Amniotic epithelial cell (primary cell): ENCODE measurements around the gene GTF2F2.
"Not testable (repeated sequence)": the region's sequence is repeated elsewhere in the genome, so short reads cannot be mapped to it uniquely, and the experiment has no call there.

Source experiments
- DNase-seq: peaks from one replicate; pipeline ENCODE4 v3.0.0-alpha.2; 2010; ENCODE audit warnings: low read depth

GTF2F2 gene

GRCh38 chr13:45256254-45256653 is 135.9 kb downstream of the GTF2F2 start:
- no peak for DNase-seq

GRCh38 chr13:45257638-45258333 is 137.5 kb downstream of the GTF2F2 start:
- peak; percentile 55 for DNase-seq

GRCh38 chr13:45258334-45258675 is 138.0 kb downstream of the GTF2F2 start:
- no peak for DNase-seq

GRCh38 chr13:45267215-45267614 is 146.9 kb downstream of the GTF2F2 start:
- no peak for DNase-seq

GRCh38 chr13:45269204-45269603 is 148.9 kb downstream of the GTF2F2 start:
- DNase-seq = peak; percentile 25

GRCh38 chr13:45276913-45277312 is 156.6 kb downstream of the GTF2F2 start:
- no peak for DNase-seq

GRCh38 chr13:45278096-45278645 is 157.9 kb downstream of the GTF2F2 start:
- peak; percentile 15 for DNase-seq

- peak; percentile 9 for DNase-seq
These were observed 159.7 kb downstream of the GTF2F2 start for GRCh38 chr13:45280011-45280410.

- peak; percentile 82 for DNase-seq
These were observed 160.7 kb downstream of the GTF2F2 start for GRCh38 chr13:45280751-45281634.

- no peak for DNase-seq
These were observed 162.7 kb downstream of the GTF2F2 start for GRCh38 chr13:45282994-45283393.

- DNase-seq = no peak
These were observed 169.7 kb downstream of the GTF2F2 start for GRCh38 chr13:45289936-45290563.

GRCh38 chr13:45292176-45292575 is 171.9 kb downstream of the GTF2F2 start:
- no peak for DNase-seq

GRCh38 chr13:45295536-45295935 is 175.2 kb downstream of the GTF2F2 start:
- DNase-seq = peak; percentile 53

GRCh38 chr13:45296259-45296658 is 175.9 kb downstream of the GTF2F2 start:
- no peak for DNase-seq

GRCh38 chr13:45297456-45298205 is 177.3 kb downstream of the GTF2F2 start:
- DNase-seq = no peak

- no peak for DNase-seq
These were observed 177.8 kb downstream of the GTF2F2 start for GRCh38 chr13:45298206-45298505.

- not testable (repeated sequence) for DNase-seq
These were observed 178.2 kb downstream of the GTF2F2 start for GRCh38 chr13:45298550-45298949.

- DNase-seq = no peak
These were observed 178.9 kb downstream of the GTF2F2 start for GRCh38 chr13:45299194-45299593.

- DNase-seq = no peak
These were observed 180.1 kb downstream of the GTF2F2 start for GRCh38 chr13:45300190-45300985.

- DNase-seq = no peak
These were observed 181.0 kb downstream of the GTF2F2 start for GRCh38 chr13:45301263-45301662.

GRCh38 chr13:45302507-45302906 is 182.2 kb downstream of the GTF2F2 start:
- DNase-seq = no peak
